Cardiac muscle cell (in vitro differentiated cells and primary cell): ENCODE data around the gene PRPF38A. TPM values are rescaled to one million over a fixed set of nuclear protein-coding genes. Genes with fewer than 3 reads are reported as not detected.

Source experiments
- DNase-seq, 2 donors: peaks; one replicate each; pipeline versions ENCODE4 v3.0.0 to v3.0.0-alpha.2; 2010 to 2017; ENCODE audit warnings: low read depth in 1 of 2, low spot score in 1 of 2
- H3K27ac ChIP-seq: fragments of 200-600 bp; sonication (generic); 2 replicates; pipeline ENCODE4 v1.5.1; 2016
- H3K27me3 ChIP-seq: fragments of 200-600 bp; sonication (generic); 2 replicates; pipeline ENCODE4 v1.6.0; 2016; ENCODE audit warnings: control low read depth
- H3K36me3 ChIP-seq: fragments of 200-600 bp; sonication (generic); 2 replicates; pipeline ENCODE4 v1.5.1; 2016; ENCODE audit warnings: control low read depth
- H3K4me1 ChIP-seq: fragments of 200-600 bp; sonication (generic); 2 replicates; pipeline ENCODE4 v1.8.1; 2017; ENCODE audit warnings: low read depth, mild to moderate bottlenecking, mixed run types
- H3K4me3 ChIP-seq: fragments of 200-600 bp; sonication (generic); 2 replicates; pipeline ENCODE4 v1.5.1; 2016; ENCODE audit warnings: mild to moderate bottlenecking
- H3K9me3 ChIP-seq: fragments of 200-600 bp; sonication (generic); 2 replicates; pipeline ENCODE4 v1.5.1; 2017; ENCODE audit warnings: low read depth, mild to moderate bottlenecking, control low read depth
- CTCF ChIP-seq: IDR thresholded peaks from 2 replicates; pipeline ENCODE4 v1.5.1; 2012; ENCODE audit warnings: low read depth, mild to moderate bottlenecking, low read length
- polyA plus RNA-seq: library from polyadenylated mRNA; unstranded; fragments of >200 nt; fragmentation: Nextera tagmentation; extraction: Ambion mirVana; gene quantifications from 2 replicates; pipeline ENCODE4 v1.2.1, GENCODE V29; 2016
- total RNA-seq: library from RNA; depleted of rRNA; stranded (reverse); fragments of >200 nt; gene quantifications from 2 replicates; pipeline ENCODE4 v1.2.3, GENCODE V29; 2016

The PRPF38A gene
- total RNA-seq (18.0 and 18.9 TPM in 2 replicates), polyA plus RNA-seq (43.4 and 53.4 TPM in 2 replicates)

- H3K27ac ChIP-seq: peak within 1 kb of the TSS; percentile 92
- H3K4me1 ChIP-seq: no peaks in the 10 kb centered on the region
- peak; percentile 63 for TF ChIP-seq CTCF
- H3K9me3 ChIP-seq: no peaks in the 10 kb centered on the region
- DNase-seq: peak; percentile 98 to 100
- H3K27me3 ChIP-seq: no peaks in the 10 kb centered on the region
- H3K36me3 ChIP-seq: peaks cover 4% of the 10 kb centered on the region
- H3K4me3 ChIP-seq: peak within 1 kb of the TSS; percentile 80
These were observed at the start of gene PRPF38A, which contains the start of gene ORC1 for GRCh38 chr1:52404116-52404974. Gene PRPF38A, plus strand, starts transcription at chr1:52404602. Its CDS starts 148 bp downstream, at chr1:52404750. Gene ORC1, minus strand, starts transcription at chr1:52404423. Its CDS starts 2,200 bp downstream, at chr1:52402223.

- DNase-seq: no peak
- H3K4me3 ChIP-seq: no peak overlapping the region
- H3K27ac ChIP-seq: no peak overlapping the region
- peaks cover 52% of the 10 kb centered on the region for H3K36me3 ChIP-seq
- H3K4me1 ChIP-seq: no peaks in the 10 kb centered on the region
- no peak for TF ChIP-seq CTCF
- no peaks in the 10 kb centered on the region for H3K9me3 ChIP-seq
- no peaks in the 10 kb centered on the region for H3K27me3 ChIP-seq
These were observed 49.0 kb upstream of the PRPF38A start for GRCh38 chr1:52355436-52355835.

GRCh38 chr1:52355847-52356505 is 48.4 kb upstream of the PRPF38A start:
- DNase-seq: no peak
- peaks cover 57% of the 10 kb centered on the region for H3K36me3 ChIP-seq
- no peak for TF ChIP-seq CTCF

GRCh38 chr1:52356818-52357355 is 47.5 kb upstream of the PRPF38A start:
- no peak for TF ChIP-seq CTCF
- Histone ChIP-seq H3K4me1 (no peaks in the 10 kb centered on the region), H3K36me3 (peaks cover 65% of the 10 kb centered on the region), H3K9me3 (no peaks in the 10 kb centered on the region), H3K27me3 (no peaks in the 10 kb centered on the region), H3K27ac (no peak overlapping the region), H3K4me3 (no peak overlapping the region)
- no peak for DNase-seq

More at GRCh38 chr1:52355847-52356505, 48.4 kb upstream of the PRPF38A start:
- Histone ChIP-seq H3K4me1 (no peaks in the 10 kb centered on the region), H3K27me3 (no peaks in the 10 kb centered on the region), H3K9me3 (no peaks in the 10 kb centered on the region), H3K27ac (no peak overlapping the region), H3K4me3 (no peak overlapping the region)

GRCh38 chr1:52357397-52357796 is 47.0 kb upstream of the PRPF38A start:
- peaks cover 68% of the 10 kb centered on the region for H3K36me3 ChIP-seq
- no peak for TF ChIP-seq CTCF
- no peaks in the 10 kb centered on the region for H3K4me1 ChIP-seq

More at GRCh38 chr1:52357397-52357796, 47.0 kb upstream of the PRPF38A start:
- H3K4me3 ChIP-seq: no peak overlapping the region
- H3K27ac ChIP-seq: no peak overlapping the region
- DNase-seq: no peak
- H3K9me3 ChIP-seq: no peaks in the 10 kb centered on the region
- H3K27me3 ChIP-seq: no peaks in the 10 kb centered on the region
